ENCODE measurements around the gene PLCZ1.
"Not testable (repeated sequence)": the region's sequence is repeated elsewhere in the genome, so short reads cannot be mapped to it uniquely, and the experiment has no call there.

Gene PLCZ1

GRCh38 chr12:18737819-18738218 lies at the start of gene PLCZ1, which contains the start of gene CAPZA3:
TSS of gene PLCZ1 (minus strand) at chr12:18738012. CDS start at chr12:18737371, 641 bp downstream.
TSS of gene CAPZA3 (plus strand) at chr12:18738119. CDS start at chr12:18738269, 150 bp downstream.
- Mint-ChIP-seq H3K9me3 (peaks cover 5% of the 10 kb centered on the region), H3K36me3 (ENCODE audit: low read depth) (no peaks in the 10 kb centered on the region), H3K4me1 (ENCODE audit: low read depth) (no peaks in the 10 kb centered on the region), H3K4me3 (no peak within 1 kb of the TSS), H3K27me3 (no peaks in the 10 kb centered on the region), H3K27ac (no peak within 1 kb of the TSS)

GRCh38 chr12:18785465-18785864 lies 47.7 kb upstream of the PLCZ1 start:
- not testable (repeated sequence) for H3K27me3 Mint-ChIP-seq; H3K4me1 Mint-ChIP-seq (ENCODE audit: low read depth); H3K4me3 Mint-ChIP-seq; H3K9me3 Mint-ChIP-seq; H3K36me3 Mint-ChIP-seq (ENCODE audit: low read depth); H3K27ac Mint-ChIP-seq

GRCh38 chr12:18782827-18783226 lies 45.0 kb upstream of the PLCZ1 start:
- Mint-ChIP-seq H3K36me3 (ENCODE audit: low read depth) (no peaks in the 10 kb centered on the region), H3K9me3 (peaks cover 7% of the 10 kb centered on the region), H3K4me1 (ENCODE audit: low read depth) (no peaks in the 10 kb centered on the region), H3K27ac (no peak overlapping the region), H3K27me3 (no peaks in the 10 kb centered on the region), H3K4me3 (no peak overlapping the region)

GRCh38 chr12:18766479-18766878 lies 28.7 kb upstream of the PLCZ1 start:
- H3K27me3 Mint-ChIP-seq; H3K4me1 Mint-ChIP-seq (ENCODE audit: low read depth); H3K4me3 Mint-ChIP-seq; H3K36me3 Mint-ChIP-seq (ENCODE audit: low read depth); H3K27ac Mint-ChIP-seq: not testable (repeated sequence)
- H3K9me3 Mint-ChIP-seq: peaks cover 12% of the 10 kb centered on the region

GRCh38 chr12:18755341-18755740 lies 17.5 kb upstream of the PLCZ1 start:
- Mint-ChIP-seq H3K9me3 (no peaks in the 10 kb centered on the region), H3K27me3 (no peaks in the 10 kb centered on the region), H3K27ac (no peak overlapping the region), H3K4me3 (no peak overlapping the region), H3K4me1 (ENCODE audit: low read depth) (no peaks in the 10 kb centered on the region), H3K36me3 (ENCODE audit: low read depth) (no peaks in the 10 kb centered on the region)

GRCh38 chr12:18754124-18754707 lies 16.4 kb upstream of the PLCZ1 start:
- H3K9me3 Mint-ChIP-seq: no peaks in the 10 kb centered on the region
- H3K4me3 Mint-ChIP-seq: no peak overlapping the region
- no peaks in the 10 kb centered on the region for H3K4me1 Mint-ChIP-seq (ENCODE audit: low read depth)
- no peaks in the 10 kb centered on the region for H3K36me3 Mint-ChIP-seq (ENCODE audit: low read depth)
- no peaks in the 10 kb centered on the region for H3K27me3 Mint-ChIP-seq
- no peak overlapping the region for H3K27ac Mint-ChIP-seq

GRCh38 chr12:18753481-18754123 lies 15.8 kb upstream of the PLCZ1 start:
- H3K27ac Mint-ChIP-seq: no peak overlapping the region
- H3K36me3 Mint-ChIP-seq (ENCODE audit: low read depth): no peaks in the 10 kb centered on the region
- H3K27me3 Mint-ChIP-seq: no peaks in the 10 kb centered on the region
- H3K9me3 Mint-ChIP-seq: no peaks in the 10 kb centered on the region
- H3K4me1 Mint-ChIP-seq (ENCODE audit: low read depth): no peaks in the 10 kb centered on the region
- H3K4me3 Mint-ChIP-seq: no peak overlapping the region

- Mint-ChIP-seq H3K27me3 (no peaks in the 10 kb centered on the region), H3K36me3 (ENCODE audit: low read depth) (no peaks in the 10 kb centered on the region), H3K4me1 (ENCODE audit: low read depth) (no peaks in the 10 kb centered on the region), H3K4me3 (no peak overlapping the region), H3K27ac (no peak overlapping the region), H3K9me3 (no peaks in the 10 kb centered on the region)
Measured at GRCh38 chr12:18752947-18753346, 15.1 kb upstream of the PLCZ1 start.

- Mint-ChIP-seq H3K36me3 (ENCODE audit: low read depth) (no peaks in the 10 kb centered on the region), H3K4me3 (no peak overlapping the region), H3K27me3 (no peaks in the 10 kb centered on the region), H3K4me1 (ENCODE audit: low read depth) (no peaks in the 10 kb centered on the region), H3K9me3 (no peaks in the 10 kb centered on the region), H3K27ac (no peak overlapping the region)
Measured at GRCh38 chr12:18752280-18752920, 14.6 kb upstream of the PLCZ1 start.

GRCh38 chr12:18751866-18752265 lies 14.1 kb upstream of the PLCZ1 start:
- no peaks in the 10 kb centered on the region for H3K9me3 Mint-ChIP-seq
- H3K27me3 Mint-ChIP-seq: no peaks in the 10 kb centered on the region
- no peaks in the 10 kb centered on the region for H3K36me3 Mint-ChIP-seq (ENCODE audit: low read depth)
- H3K4me3 Mint-ChIP-seq: no peak overlapping the region
- H3K27ac Mint-ChIP-seq: no peak overlapping the region
- no peaks in the 10 kb centered on the region for H3K4me1 Mint-ChIP-seq (ENCODE audit: low read depth)

GRCh38 chr12:18750085-18750484 lies 12.3 kb upstream of the PLCZ1 start:
- H3K36me3 Mint-ChIP-seq (ENCODE audit: low read depth): no peaks in the 10 kb centered on the region
- H3K9me3 Mint-ChIP-seq: no peaks in the 10 kb centered on the region
- no peak overlapping the region for H3K27ac Mint-ChIP-seq
- H3K4me3 Mint-ChIP-seq: no peak overlapping the region
- H3K4me1 Mint-ChIP-seq (ENCODE audit: low read depth): no peaks in the 10 kb centered on the region
- H3K27me3 Mint-ChIP-seq: no peaks in the 10 kb centered on the region

- no peaks in the 10 kb centered on the region for H3K36me3 Mint-ChIP-seq (ENCODE audit: low read depth)
- H3K4me3 Mint-ChIP-seq: no peak overlapping the region
- H3K27me3 Mint-ChIP-seq: no peaks in the 10 kb centered on the region
- peaks cover 6% of the 10 kb centered on the region for H3K9me3 Mint-ChIP-seq
- H3K4me1 Mint-ChIP-seq (ENCODE audit: low read depth): no peaks in the 10 kb centered on the region
- H3K27ac Mint-ChIP-seq: no peak overlapping the region
Measured at GRCh38 chr12:18749386-18749957, 11.7 kb upstream of the PLCZ1 start.

GRCh38 chr12:18747895-18748294 lies 10.1 kb upstream of the PLCZ1 start:
- Mint-ChIP-seq H3K4me1 (ENCODE audit: low read depth) (no peaks in the 10 kb centered on the region), H3K4me3 (no peak overlapping the region), H3K27ac (no peak overlapping the region), H3K27me3 (no peaks in the 10 kb centered on the region), H3K9me3 (peaks cover 6% of the 10 kb centered on the region), H3K36me3 (ENCODE audit: low read depth) (no peaks in the 10 kb centered on the region)

GRCh38 chr12:18731156-18731555 lies 6.7 kb downstream of the PLCZ1 start:
- Mint-ChIP-seq H3K4me3 (no peak overlapping the region), H3K4me1 (ENCODE audit: low read depth) (no peaks in the 10 kb centered on the region), H3K27me3 (no peaks in the 10 kb centered on the region), H3K9me3 (peaks cover 5% of the 10 kb centered on the region), H3K36me3 (ENCODE audit: low read depth) (no peaks in the 10 kb centered on the region), H3K27ac (no peak overlapping the region)

GRCh38 chr12:18723752-18724151 lies 14.1 kb downstream of the PLCZ1 start:
- H3K27ac Mint-ChIP-seq: no peak overlapping the region
- H3K36me3 Mint-ChIP-seq (ENCODE audit: low read depth): no peaks in the 10 kb centered on the region
- no peak overlapping the region for H3K4me3 Mint-ChIP-seq
- peaks cover 10% of the 10 kb centered on the region for H3K9me3 Mint-ChIP-seq
- H3K27me3 Mint-ChIP-seq: no peaks in the 10 kb centered on the region
- H3K4me1 Mint-ChIP-seq (ENCODE audit: low read depth): no peaks in the 10 kb centered on the region

Data from stimulated activated naive CD8-positive, alpha-beta T cell treated with anti-CD3 and anti-CD28 coated beads, Interleukin-15, Interleukin-2, amounts not matched to agents 100 ng/mL and 50 ng/mL, for 24 hours (primary cell).